Aorta (tissue), 5 donors: ENCODE data around the gene PAPOLB. TPM values are rescaled to one million over a fixed set of nuclear protein-coding genes. Genes with fewer than 3 reads are reported as not detected.

Experiments used
- ATAC-seq: fragments of 200-7000 bp; cut with Tn5 transposase; one replicate; pipeline ENCODE4 v1.9.1; 2022; ENCODE audit warnings: moderate library complexity; ENCODE audit not compliant: low FRiP score
- DNase-seq, 2 donors: peaks; one replicate each; pipeline ENCODE4 v3.0.0-alpha.2; 2020
- H3K27ac ChIP-seq, 2 donors: one replicate each; pipeline ENCODE4 v1.5.1; 2013; ENCODE audit warnings: low read length in 2 of 2, mild to moderate bottlenecking in 2 of 2, moderate library complexity in 2 of 2, control low read depth in 1 of 2, inconsistent platforms in 1 of 2, low read depth in 1 of 2
- H3K27me3 ChIP-seq, 2 donors: one replicate each; pipeline ENCODE4 v1.6.1; 2013; ENCODE audit warnings: control low read depth in 1 of 2, low read length in 1 of 2, mild to moderate bottlenecking in 1 of 2, moderate library complexity in 1 of 2; ENCODE audit not compliant: insufficient read depth in 2 of 2, control insufficient read depth in 1 of 2
- H3K36me3 ChIP-seq, 2 donors: one replicate each; pipeline ENCODE4 v1.6.1; 2013; ENCODE audit warnings: control low read depth in 1 of 2, low read length in 1 of 2, mild to moderate bottlenecking in 1 of 2; ENCODE audit not compliant: insufficient read depth in 2 of 2, control insufficient read depth in 1 of 2
- H3K4me1 ChIP-seq, 2 donors: one replicate each; pipeline ENCODE4 v1.6.1; 2013; ENCODE audit warnings: low read length in 2 of 2, control low read depth in 1 of 2, mild to moderate bottlenecking in 1 of 2, moderate library complexity in 1 of 2; ENCODE audit not compliant: insufficient read depth in 2 of 2, control insufficient read depth in 1 of 2
- H3K4me3 ChIP-seq, 2 donors: one replicate each; pipeline ENCODE4 v1.5.1; 2013; ENCODE audit warnings: low read length in 2 of 2, control low read depth in 1 of 2, mild to moderate bottlenecking in 1 of 2
- H3K9me3 ChIP-seq: one replicate; pipeline ENCODE4 v1.6.1; 2013; ENCODE audit warnings: mild to moderate bottlenecking, low read length; ENCODE audit not compliant: control insufficient read depth
- WGBS, 2 donors: extraction: QIAGEN DNeasy Blood & Tissue Kit; methylation state at CpG; one replicate each; pipeline ENCODE4 v1.1.7; 2013; 5-methylcytosine and 5-hydroxymethylcytosine counted together
- intact Hi-C, 2 donors: fragments of 100-400 bp; cut with DNase I; formaldehyde crosslinking; loops; one replicate each; pipeline versions ENCODE4 v1.14.2 to v1.15.0; 2022
- polyA plus RNA-seq, 2 donors: library from polyadenylated mRNA; stranded (reverse); fragments of 200-250 nt; gene quantifications; one replicate each; pipeline ENCODE4 v1.2.3, GENCODE V29; 2013
- total RNA-seq, 2 donors: library from RNA; stranded (reverse); fragmentation: NEBNext Ultra II Directional; extraction: Animal tissue kit (Norgen Biotek cat#: 25700); gene quantifications; one replicate each; pipeline ENCODE4 v1.2.1, GENCODE V29; 2021
- donor health status: healthy with polysubstance abuse.
- donor health status: Bipolar disorder and iron deficiency.
- donor health status: DM: no; HTN: no; CAD: no.
- donor health status: DM: no; HTN: no; CAD: no.
- donor health status: DM: yes; HTN: yes; CAD: no.

PAPOLB gene
- total and polyA plus RNA-seq, 4 donors: 0.25 to 0.54 (median 0.26) TPM; not detected in 1

- H3K4me1 ChIP-seq: no peaks in the 10 kb centered on the region
- H3K27me3 ChIP-seq: no peaks in the 10 kb centered on the region
- H3K27ac ChIP-seq: no peak overlapping the region
- H3K9me3 ChIP-seq: no peaks in the 10 kb centered on the region
- no peak for ATAC-seq
- H3K4me3 ChIP-seq: no peak overlapping the region
- intact Hi-C loops: no loop called here
- DNase-seq: no peak
- WGBS, 2 donors: 88 to 90% methylated on average over 16 of the region's 16 CpGs
- no peaks in the 10 kb centered on the region for H3K36me3 ChIP-seq
Measured at GRCh38 chr7:4840079-4840501, 21.7 kb downstream of the PAPOLB start.

GRCh38 chr7:4838626-4839334 is 23.1 kb downstream of the PAPOLB start:
- Histone ChIP-seq H3K27ac (no peak overlapping the region), H3K27me3 (no peaks in the 10 kb centered on the region), H3K4me1 (no peaks in the 10 kb centered on the region), H3K9me3 (no peaks in the 10 kb centered on the region), H3K4me3 (no peak overlapping the region), H3K36me3 (no peaks in the 10 kb centered on the region)
- intact Hi-C loops: no loop called here
- ATAC-seq: no peak
- WGBS, 2 donors: 93 to 94% methylated on average over 21 of the region's 21 CpGs
- no peak for DNase-seq

DNA sequence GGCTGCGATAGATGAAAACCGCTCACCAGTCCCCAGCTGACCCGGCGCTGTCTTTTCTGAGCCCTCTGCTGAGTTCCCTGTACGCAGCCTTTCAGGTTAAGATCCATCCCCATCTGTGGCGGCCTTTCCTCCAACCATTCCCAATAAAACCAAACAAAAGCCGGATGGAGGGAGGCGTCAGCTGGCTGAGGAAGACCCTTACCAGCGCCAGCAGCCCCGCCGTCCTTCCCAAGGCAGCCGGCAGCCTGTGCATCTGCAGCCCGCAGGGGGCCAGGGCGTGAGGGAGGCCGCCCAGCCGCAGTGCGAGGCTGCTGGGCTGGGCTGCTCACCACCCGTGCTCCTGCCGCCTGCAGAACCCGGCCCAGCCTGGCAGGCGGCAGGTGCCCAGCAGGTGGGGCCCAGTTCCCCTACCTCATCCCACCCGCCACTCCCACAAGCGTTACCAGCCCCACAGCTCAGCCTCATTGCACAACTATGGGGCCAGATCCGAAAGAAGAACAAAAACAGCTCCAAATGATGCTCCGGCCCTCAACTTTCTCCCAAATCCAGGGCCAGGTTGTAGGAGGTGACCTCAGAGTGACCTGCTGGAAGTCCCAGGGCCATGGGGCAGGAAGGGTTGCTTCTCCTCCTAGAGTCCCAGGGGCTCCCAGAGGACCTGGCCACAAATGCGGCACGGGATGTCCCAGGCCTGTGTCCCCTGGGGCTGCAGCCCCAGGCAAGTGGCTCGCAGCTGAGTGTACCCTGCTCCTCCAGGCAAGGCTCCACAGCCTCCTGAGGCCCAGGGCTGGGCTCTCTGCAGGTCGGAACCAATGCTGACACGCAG is 23.8 kb downstream of the PAPOLB start:
- 85 to 89% methylated on average over 30 of the region's 30 CpGs for WGBS, 2 donors
- H3K4me1 ChIP-seq: no peaks in the 10 kb centered on the region
- H3K27me3 ChIP-seq: no peaks in the 10 kb centered on the region
- no peak overlapping the region for H3K27ac ChIP-seq
- ATAC-seq: no peak
- peak in 1 of 2 donors; percentile 68 for DNase-seq
- H3K36me3 ChIP-seq: no peaks in the 10 kb centered on the region
- intact Hi-C loops: no loop called here
- no peaks in the 10 kb centered on the region for H3K9me3 ChIP-seq
- H3K4me3 ChIP-seq: no peak overlapping the region

DNA sequence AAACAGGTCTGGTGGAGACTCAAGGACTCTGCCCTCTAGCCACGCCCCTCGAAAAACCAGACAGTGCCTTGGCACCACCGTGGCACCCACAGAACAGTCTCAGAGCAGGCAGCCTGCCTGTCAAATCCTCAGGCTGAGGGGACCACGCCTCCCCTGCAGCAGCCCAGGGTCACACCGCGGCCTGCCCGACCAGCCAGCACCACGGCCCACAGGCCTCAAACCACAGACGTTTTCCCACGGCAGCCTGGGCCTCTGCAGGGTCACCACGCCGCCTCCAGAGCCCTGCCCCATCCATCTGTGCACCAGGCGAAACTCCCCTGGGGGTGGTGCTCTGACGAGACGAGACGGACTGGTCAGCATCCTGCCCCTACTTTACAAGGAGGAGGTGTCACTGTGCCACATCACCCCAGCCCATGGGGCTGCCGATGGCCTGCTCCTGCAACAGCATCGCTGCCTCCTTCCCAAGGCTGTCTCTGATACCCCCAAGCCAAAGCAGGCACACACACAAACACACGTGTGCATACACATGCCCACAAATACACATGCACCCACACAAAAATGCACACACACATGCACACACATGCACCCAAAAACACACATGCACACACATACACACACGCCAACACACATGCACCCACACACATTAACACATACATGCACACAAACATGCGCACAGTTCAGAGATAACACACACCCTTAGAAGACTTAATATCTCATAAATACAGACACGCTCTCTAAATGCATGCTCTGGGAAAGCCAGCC is 24.6 kb downstream of the PAPOLB start:
- no peak overlapping the region for H3K4me3 ChIP-seq
- ATAC-seq: no peak
- no peaks in the 10 kb centered on the region for H3K36me3 ChIP-seq
- intact Hi-C loops: no loop called here
- no peaks in the 10 kb centered on the region for H3K9me3 ChIP-seq
- WGBS, 2 donors: 71% methylated on average over 22 of the region's 22 CpGs
- peak; percentile 38 to 53 for DNase-seq
- H3K27ac ChIP-seq: no peak overlapping the region
- no peaks in the 10 kb centered on the region for H3K27me3 ChIP-seq
- H3K4me1 ChIP-seq: no peaks in the 10 kb centered on the region

- H3K4me3 ChIP-seq: no peak overlapping the region
- peak in 1 of 2 donors; percentile 77 for DNase-seq
- H3K27me3 ChIP-seq: no peaks in the 10 kb centered on the region
- ATAC-seq: no peak
- intact Hi-C loops: no loop called here
- WGBS, 2 donors: 96% methylated on average over 30 of the region's 30 CpGs
- H3K36me3 ChIP-seq: no peaks in the 10 kb centered on the region
- no peaks in the 10 kb centered on the region for H3K4me1 ChIP-seq
- H3K27ac ChIP-seq: no peak overlapping the region
- no peaks in the 10 kb centered on the region for H3K9me3 ChIP-seq
Measured at GRCh38 chr7:4836206-4836661, 25.6 kb downstream of the PAPOLB start.

- intact Hi-C loops: no loop called here
- H3K27ac ChIP-seq: no peak overlapping the region
- no peak for ATAC-seq
- H3K4me3 ChIP-seq: no peak overlapping the region
- peak; percentile 39 to 73 for DNase-seq
- no peaks in the 10 kb centered on the region for H3K36me3 ChIP-seq
- no peaks in the 10 kb centered on the region for H3K4me1 ChIP-seq
- WGBS, 2 donors: 92 to 94% methylated on average over 28 of the region's 28 CpGs
- H3K27me3 ChIP-seq: no peaks in the 10 kb centered on the region
- no peaks in the 10 kb centered on the region for H3K9me3 ChIP-seq
Measured at GRCh38 chr7:4835398-4836205, 26.2 kb downstream of the PAPOLB start.

- H3K27me3 ChIP-seq: no peaks in the 10 kb centered on the region
- DNase-seq (peak in 1 of 2 donors; percentile 68), ATAC-seq (no peak)
- H3K36me3 ChIP-seq: no peaks in the 10 kb centered on the region
- no peaks in the 10 kb centered on the region for H3K9me3 ChIP-seq
- WGBS, 2 donors: 97% methylated on average over 60 of the region's 60 CpGs
- intact Hi-C loops: no loop called here
- H3K4me1 ChIP-seq: no peaks in the 10 kb centered on the region
- no peak overlapping the region for H3K4me3 ChIP-seq
- no peak overlapping the region for H3K27ac ChIP-seq
Measured at GRCh38 chr7:4834601-4835397, 27.0 kb downstream of the PAPOLB start.
